Fibroblast of skin of left quadriceps (primary cell): Measurements from ENCODE around the gene CTNNA2.
"Not testable (repeated sequence)": the region's sequence is repeated elsewhere in the genome, so short reads cannot be mapped to it uniquely, and the experiment has no call there.

Experiments
- DNase-seq, 2 experiments: peaks; one replicate each; pipeline ENCODE4 v3.0.0-alpha.2; 2013; ENCODE audit warnings: low read depth in 2 of 2

Gene CTNNA2

GRCh38 chr2:80141007-80141726, 628.3 kb downstream of the CTNNA2 start:
- no peak for DNase-seq

DNA sequence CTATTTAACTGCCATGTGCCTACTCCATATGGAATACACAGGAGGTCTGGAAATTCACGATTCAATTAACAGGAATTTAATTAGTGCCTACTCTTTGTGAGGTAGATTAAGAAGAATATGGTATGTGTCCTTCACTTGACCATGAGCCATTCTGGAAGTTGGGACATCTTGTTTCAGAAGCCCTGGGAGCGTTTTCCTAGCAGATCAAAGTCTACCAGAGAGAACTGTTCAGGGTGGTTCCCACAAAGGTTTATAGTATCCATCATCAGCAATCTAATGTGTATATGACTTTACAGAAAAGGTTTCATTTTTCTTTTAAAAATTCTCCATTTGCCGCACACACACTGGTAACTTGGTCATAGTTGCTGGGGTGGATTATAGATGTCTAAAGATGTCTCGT, 632.6 kb downstream of the CTNNA2 start:
- DNase-seq = no peak

DNA sequence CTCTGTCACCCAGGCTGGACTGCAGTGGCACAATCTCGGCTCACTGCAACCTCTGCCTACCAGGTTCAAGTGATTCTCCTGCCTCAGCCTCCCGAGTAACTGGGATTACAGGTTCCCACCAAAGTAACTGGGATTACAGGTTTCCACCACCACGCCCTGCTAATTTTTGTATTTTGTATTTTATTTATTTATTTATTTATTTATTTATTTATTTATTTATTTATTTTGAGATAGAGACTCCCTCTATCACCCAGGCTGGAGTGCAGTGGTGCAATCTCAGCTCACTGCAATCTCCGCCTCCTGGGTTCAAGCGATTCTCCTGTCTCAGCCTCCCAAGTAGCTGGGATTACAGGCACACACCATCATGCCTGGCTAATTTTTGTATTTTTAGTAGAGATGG, 633.9 kb downstream of the CTNNA2 start:
- DNase-seq = not testable (repeated sequence)

GRCh38 chr2:80147690-80148089, 634.8 kb downstream of the CTNNA2 start:
- no peak for DNase-seq

- no peak for DNase-seq
These were observed 636.1 kb downstream of the CTNNA2 start for GRCh38 chr2:80148906-80149305.

DNA sequence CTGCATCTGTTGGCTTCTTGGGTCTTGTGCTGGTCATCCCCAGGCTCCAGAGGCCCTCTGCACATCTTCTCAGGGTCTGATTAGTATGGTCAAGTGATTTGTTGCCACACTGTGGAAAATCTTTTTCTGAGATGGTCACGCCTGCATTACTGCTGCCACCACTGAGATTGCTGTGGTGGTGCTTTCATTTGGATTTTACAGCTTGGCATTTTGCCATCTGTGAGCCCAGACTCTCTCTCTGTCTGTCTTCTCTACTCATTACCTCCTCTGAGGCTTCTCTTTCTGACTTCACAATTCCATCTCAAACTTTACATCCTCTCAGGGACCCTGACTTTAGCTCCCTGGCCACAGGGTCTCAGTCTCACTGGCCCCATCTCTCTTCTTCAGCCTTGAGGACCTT, 637.1 kb downstream of the CTNNA2 start:
- DNase-seq = no peak

DNA sequence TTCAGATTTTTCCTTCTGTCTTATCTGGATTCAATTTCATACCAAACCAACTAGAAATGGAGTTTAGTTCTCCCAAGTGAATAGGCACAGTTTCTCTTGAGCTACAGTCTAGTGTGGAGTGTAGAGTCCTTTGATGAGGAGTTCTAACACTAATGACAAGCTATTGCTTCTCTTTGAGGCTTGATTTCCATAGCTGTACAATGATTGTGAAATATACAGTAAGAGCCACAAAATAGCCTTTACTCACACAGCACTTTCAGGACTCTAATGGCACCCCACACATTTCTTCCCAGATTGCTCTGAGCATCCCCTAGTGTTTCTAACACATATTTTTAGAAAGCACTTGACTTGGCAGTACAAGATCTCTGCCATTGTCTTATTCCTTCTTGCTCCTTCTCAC, 638.4 kb downstream of the CTNNA2 start:
- no peak for DNase-seq

DNA sequence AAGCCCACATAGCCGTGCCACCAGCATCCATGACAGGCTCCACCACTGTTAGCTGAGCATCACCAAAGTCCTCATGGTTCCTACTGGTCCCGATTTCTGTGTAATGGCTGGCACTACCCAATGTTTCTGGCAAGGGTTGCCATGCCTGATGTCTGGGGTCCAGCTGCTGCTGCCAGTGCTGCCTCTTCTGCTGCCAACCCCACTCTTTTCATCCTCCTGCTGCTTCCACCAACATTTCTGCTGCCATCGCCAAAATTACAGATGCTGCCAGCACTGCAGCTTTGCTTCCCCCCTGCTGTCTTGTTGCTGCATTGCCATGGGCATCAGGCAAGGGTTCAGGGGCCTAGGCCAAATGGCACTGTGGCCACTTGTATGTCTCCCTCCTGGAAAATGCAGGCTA, 638.8 kb downstream of the CTNNA2 start:
- DNase-seq = no peak

DNA sequence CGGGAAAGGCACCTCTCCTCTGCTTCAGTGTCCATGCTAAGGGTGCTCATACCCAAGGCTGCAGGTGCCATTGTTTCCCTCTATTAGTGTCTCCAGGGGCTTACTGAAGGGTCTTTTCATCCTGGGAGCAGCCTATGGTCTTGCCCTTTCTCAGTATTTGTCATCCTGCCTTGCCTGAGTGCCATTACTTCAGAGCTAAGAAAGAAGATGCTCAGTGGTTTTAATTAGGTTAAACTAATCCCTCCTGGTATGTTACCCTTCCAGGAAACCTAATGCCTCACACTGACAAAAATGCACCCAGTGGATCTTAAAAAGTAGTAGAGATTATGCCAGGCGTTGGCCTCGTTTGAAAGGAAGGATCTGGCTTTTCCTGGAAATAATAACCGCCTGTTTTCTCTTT, 640.3 kb downstream of the CTNNA2 start:
- no peak for DNase-seq

DNA sequence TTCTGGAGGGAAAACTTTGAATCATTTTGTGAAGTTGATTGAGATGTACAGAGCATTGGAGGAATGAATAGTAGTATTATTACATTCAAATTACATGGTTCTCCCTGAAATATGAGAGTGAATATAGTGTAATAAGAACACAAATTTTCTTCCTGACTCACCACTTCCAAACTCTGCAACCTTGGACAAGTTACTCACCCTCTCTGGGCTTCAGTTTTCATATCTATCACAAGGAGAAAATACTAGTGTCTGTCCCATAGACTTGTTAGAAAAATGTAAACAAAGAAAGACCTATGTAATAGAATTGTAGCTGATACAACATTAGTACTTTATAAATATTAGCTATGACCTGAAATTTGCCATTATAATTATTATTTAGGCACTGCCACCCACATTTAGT, 640.9 kb downstream of the CTNNA2 start:
- DNase-seq = no peak

DNA sequence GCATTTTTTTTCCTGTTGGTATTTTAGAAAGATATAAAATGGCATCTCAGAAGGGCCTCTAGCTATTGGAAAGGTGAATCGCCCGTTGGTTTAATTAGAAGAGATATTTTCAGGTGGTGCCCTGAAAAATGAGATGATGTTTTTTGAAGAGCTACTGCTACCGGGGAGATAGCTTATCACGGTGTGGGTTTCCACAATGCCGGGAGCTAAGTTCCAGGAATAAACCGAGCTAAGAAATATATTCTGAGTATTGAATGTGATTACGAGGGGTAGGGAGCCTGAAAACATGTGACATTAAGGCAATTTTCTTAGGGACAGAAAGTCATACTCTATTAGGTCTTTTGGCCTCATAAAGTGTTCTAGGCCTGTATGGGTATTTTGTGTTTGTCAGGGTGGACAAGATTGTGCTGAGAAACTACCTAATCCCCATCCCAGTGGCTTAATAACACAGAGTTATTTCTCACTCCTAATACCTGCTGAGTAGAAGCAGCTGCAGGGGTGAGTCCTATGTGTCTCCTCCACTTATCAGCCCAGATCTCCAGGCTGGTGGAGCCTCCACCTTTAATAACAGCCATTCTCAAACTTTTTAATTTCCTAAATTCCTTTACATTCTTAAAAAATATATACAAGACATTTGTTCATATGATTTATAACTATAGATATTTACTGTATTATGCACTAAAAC, 641.5 kb downstream of the CTNNA2 start:
- no peak for DNase-seq

DNA sequence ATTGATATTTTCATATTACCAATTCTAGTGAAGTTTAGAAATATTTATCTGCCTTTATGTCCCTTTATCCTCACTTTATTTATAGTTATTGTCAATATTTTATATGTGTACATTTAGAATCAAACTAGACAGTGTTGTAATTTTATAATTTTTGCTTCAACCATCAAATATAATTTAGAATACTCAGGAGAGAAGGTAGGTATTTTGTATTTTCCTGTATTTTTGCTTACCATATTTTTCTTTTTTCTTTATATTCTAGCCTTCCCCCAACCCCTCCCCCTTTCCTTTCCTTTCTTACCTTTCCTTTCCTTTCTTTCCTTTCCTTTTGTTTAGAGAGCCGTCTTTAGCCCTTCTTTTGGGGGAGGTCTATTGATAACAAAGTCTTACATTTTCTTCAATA, 651.5 kb downstream of the CTNNA2 start:
- no peak for DNase-seq

GRCh38 chr2:80166483-80167171, 653.8 kb downstream of the CTNNA2 start:
- DNase-seq = no peak

DNA sequence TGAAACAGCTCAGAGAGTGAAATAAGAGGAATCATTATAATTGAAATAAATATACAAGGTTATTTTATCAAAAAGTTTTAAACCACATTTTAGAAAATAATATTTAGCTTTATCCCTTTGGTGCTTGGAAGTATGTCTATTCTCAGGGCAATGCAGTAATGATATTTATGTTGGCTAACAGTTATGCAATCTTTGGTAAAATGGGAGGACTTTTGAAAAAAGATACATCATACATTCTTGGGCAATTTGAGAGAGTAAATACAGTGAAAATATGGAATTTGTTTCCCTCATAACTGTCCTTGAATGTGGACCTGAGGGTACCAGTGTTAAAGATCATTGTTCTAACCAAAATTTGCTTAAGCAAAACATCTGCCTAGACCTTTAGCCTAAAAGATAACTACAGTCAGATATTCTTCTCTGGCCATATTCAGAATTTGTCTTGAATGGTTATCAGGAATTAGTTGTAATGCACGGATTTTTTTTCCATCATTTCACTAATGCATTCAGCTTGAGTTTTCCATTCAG, 654.5 kb downstream of the CTNNA2 start:
- no peak for DNase-seq

DNA sequence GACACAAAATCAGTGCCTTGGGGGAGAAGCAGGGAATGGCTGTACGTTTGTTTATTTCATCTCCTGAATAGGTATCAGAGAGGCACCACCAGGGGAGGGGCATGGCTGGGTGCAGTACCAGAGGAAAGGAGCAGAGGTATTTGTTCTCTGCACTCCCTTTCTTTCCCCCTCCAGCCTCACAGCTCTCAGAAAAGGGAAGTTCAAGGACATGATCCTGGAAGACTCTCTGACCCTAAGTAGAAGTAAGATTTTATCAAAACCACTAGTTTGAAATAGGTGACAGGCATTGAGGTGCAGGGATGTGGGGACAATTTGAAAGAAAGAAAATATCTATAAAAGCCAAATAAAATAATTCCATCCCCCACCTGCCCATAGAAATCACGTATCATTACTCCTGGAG, 655.2 kb downstream of the CTNNA2 start:
- DNase-seq = no peak

- DNase-seq = no peak
These were observed 656.0 kb downstream of the CTNNA2 start for GRCh38 chr2:80168801-80169200.

GRCh38 chr2:80169811-80170594, 657.2 kb downstream of the CTNNA2 start:
- DNase-seq = no peak

GRCh38 chr2:80185091-80185490, 672.2 kb downstream of the CTNNA2 start:
- no peak for DNase-seq

- no peak for DNase-seq
These were observed 673.4 kb downstream of the CTNNA2 start for GRCh38 chr2:80186262-80186661.

DNA sequence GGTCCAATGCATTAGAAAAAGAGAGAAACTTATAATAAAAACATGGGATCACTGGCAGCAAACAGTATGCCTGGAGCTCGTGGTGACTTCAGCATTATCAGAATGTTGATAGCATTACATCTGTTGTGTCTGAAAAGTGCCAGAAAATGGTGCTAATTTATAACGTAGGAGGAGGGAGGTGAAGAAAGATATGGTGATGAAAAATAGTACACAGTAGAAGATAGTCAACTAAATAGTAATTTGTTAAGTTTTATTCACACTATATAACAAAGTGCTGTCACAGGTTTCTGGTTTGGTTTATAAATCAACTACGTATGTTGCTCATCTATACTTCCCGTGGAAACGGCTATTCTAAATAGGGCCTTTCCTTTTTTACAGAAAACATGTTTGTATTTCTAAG, 674.3 kb downstream of the CTNNA2 start:
- no peak for DNase-seq

GRCh38 chr2:80190166-80190565, 677.3 kb downstream of the CTNNA2 start:
- DNase-seq = no peak

- DNase-seq = no peak
These were observed 680.7 kb downstream of the CTNNA2 start for GRCh38 chr2:80193566-80193965.
